NT2/D1 (cell line): ENCODE data around the gene CLASP2.

Experiments used
- SUZ12 ChIP-seq: IDR thresholded peaks from 2 replicates; pipeline ENCODE4 v1.6.1; 2011; ENCODE audit not compliant: insufficient read length, insufficient read depth; ENCODE audit errors: extremely low read depth
- YY1 ChIP-seq: IDR thresholded peaks from 2 replicates; pipeline ENCODE4 v1.6.1; 2011; ENCODE audit not compliant: insufficient read length, insufficient read depth

GRCh38 chr3:33488683-33489082, 229.4 kb downstream of the CLASP2 start:
- TF ChIP-seq SUZ12 (no peak), YY1 (no peak)
